RPMI8226 (cell line): ENCODE data around the gene PCGF3.

Source experiments
- DNase-seq: peaks from one replicate; pipeline ENCODE4 v3.0.0-alpha.2; 2015

PCGF3 gene

GRCh38 chr4:785332-786073 is 79.9 kb downstream of the PCGF3 start:
- no peak for DNase-seq

DNA sequence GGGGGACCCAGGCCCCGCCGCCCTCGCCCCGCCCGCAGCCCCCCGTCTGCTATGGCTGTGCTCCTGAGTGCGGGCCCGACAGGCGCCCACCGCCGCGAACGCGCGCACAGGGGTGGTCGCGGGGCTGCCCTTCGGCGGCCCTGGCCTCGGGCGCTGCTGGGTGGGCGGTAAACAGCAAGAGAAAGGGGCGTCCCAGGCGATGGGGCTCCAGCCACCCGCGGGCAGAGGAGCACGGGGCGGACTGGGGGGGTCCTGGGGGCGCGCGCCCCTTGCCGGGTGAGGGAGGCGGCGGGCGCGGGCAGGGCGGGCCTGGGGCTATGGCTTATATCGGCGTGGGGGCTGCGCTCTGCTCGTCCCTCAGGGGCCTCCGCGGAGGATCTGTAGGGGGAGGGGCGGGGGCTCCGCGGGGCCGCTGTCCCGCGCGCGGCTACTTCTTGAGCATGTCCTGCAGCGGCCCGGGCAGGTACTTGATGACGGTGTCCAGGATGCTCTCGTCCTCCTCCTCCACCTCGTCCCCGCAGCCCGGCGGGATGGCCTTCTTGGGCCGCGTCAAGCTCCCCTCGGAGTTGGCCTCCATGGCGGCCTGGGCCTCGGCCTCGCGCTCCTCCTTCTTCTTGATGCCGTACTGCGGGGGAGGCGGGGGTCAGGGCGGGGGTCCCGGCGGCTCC is 80.6 kb downstream of the PCGF3 start:
- DNase-seq = no peak

DNA sequence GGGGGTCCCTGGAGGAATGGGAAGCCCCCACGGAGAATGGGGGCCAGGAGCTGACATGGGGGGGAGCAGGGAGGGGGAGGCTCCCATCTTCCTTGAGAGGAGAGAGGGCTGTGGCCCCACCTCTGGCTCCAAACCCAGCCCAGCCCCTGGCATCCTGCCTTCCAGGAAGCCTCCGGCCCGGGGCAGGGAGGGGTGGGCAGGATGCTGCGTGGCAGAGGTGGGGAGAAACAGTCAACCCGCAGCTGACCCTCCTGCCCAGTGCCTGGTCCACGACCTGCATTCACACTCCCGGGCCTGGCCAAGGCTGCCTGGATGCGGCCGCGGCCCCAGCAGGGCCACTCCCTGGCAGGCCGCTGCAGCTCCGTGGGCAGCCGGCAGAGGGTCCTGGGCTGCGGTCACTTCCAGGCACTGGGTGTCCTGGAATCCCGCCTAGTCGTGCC is 81.2 kb downstream of the PCGF3 start:
- no peak for DNase-seq

DNA sequence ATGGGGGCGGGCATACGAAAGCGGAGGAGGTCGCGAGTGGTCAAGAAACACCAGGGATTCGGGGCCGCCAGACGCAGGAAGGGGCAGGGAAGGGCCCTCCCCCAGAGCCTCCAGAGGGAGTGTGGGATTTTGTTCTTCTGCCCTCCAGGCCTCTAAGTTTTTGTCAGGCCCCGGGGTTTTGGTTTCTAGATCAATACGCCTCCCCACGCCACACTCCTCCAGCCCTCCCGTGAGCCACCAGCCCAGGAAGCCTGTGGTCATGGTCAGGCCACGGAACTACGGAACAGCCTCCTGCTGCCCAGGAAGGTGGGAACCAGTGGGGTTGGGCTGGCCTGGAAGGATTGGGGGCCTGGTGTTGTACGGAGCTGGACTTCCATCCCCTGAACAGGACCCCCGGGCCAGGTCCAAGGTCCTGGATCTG is 81.9 kb downstream of the PCGF3 start:
- DNase-seq = no peak

- no peak for DNase-seq
Measured at GRCh38 chr4:788006-788635, 82.5 kb downstream of the PCGF3 start.

DNA sequence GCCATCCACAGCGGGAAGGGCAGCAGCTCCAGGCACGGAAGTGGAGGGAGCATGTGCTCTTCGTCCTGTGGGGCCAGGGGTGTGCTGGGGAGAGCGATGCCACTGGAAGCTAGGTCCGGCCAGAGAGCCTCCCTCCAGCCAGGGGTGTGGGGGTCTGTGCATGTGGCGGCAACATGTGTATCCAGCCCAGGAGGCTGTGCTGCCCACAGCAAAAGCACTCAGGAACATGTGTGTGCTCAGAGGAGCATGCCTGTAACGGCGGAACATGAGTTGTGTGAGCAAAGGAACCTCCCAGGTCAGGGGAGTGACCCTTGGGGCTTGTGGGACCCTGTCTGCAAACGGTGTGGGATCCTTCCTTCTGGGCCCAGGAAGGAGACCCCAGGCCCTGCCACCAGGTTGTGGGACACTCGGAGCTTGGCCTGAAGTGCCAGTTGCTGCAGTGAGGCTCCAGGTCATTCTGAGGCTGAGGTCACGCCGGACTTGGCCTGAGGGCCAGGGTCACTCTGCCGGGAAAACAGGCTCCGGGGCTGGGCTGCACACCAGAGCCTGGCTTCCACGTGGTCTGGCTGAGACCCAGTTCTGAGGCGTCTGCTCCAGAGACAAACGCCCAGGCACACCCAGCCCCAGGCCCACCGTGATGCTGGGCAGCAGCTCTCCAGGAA is 83.1 kb downstream of the PCGF3 start:
- DNase-seq = no peak

- DNase-seq = no peak
Measured at GRCh38 chr4:789571-790465, 84.2 kb downstream of the PCGF3 start.

DNA sequence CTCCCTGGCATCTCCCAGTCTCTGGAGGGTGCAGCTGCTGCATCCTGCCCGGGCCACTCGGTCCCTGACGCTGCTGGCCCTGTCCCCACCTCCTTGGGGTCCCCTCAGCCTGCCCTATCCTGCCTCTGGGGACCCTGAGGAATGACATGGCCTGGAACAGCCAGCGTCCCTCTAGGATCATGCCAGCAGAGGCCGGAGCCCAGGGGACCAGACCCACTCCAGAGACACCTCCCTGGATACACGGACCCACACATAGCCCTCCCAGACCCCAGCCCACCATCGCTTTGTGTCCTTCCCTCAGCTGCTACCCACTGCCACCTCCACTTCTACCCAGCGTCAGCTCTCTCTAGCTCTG is 84.8 kb downstream of the PCGF3 start:
- no peak for DNase-seq

GRCh38 chr4:791252-791897 is 85.7 kb downstream of the PCGF3 start:
- no peak for DNase-seq

DNA sequence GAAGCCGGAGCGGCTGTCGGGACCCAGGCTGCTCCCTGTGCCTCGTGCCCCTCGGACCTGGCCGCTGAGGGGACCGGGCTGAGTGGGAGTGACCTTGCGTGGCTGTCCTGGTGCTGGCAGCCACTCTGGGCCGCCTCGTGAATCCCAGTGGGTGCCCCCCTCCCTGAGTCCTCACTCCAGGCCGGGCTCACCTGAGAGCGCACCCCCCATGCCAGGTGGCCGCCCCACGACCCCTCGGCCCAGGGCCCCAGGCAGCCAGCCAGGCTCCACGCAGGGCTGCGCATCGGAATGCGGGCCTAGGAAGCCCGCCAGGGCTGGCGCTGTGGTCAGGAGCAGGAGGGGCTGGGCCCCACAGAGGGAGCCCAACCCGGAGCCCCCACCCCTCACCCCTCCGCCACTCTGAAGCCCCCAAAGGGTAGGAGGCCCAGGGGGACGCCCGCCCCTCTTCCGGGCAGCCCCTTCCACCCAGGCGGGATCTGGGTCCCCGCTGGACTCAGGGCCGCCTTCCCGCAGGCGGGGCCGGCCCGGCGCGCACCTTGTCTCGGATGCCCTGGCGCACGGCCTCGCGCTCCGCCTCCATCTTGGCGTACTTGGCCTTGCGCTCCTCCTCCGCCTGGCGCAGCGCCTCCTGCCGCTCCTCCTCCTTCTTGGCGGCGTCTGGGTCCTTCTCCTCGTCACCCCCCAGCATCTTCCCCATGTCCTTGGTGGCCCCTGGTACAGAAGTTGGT is 86.4 kb downstream of the PCGF3 start:
- DNase-seq = peak; percentile 55

DNA sequence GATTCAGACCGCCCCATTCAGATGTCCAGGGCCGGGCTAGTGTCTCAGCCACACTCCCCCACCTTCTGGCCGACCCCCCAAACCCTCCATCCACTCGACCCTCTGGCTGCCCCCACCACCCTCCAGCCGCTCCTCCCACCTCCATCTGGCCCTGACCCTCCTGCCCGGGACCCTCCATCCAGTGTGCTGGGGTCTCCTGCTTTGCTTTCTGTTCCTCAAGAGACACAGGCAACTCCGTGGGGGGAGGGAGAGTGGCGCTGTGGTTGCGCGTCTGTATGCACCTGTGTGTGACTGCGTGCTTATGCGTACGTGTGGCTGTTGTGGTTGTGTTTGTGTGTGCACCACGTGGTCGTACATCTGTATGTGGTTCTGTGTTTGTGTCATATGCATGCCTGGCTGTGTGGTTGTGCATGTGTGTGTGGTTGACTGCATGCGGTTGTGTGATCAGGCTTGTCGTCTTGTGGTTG is 87.0 kb downstream of the PCGF3 start:
- DNase-seq = peak; percentile 35

GRCh38 chr4:793093-793861 is 87.6 kb downstream of the PCGF3 start:
- DNase-seq = no peak

DNA sequence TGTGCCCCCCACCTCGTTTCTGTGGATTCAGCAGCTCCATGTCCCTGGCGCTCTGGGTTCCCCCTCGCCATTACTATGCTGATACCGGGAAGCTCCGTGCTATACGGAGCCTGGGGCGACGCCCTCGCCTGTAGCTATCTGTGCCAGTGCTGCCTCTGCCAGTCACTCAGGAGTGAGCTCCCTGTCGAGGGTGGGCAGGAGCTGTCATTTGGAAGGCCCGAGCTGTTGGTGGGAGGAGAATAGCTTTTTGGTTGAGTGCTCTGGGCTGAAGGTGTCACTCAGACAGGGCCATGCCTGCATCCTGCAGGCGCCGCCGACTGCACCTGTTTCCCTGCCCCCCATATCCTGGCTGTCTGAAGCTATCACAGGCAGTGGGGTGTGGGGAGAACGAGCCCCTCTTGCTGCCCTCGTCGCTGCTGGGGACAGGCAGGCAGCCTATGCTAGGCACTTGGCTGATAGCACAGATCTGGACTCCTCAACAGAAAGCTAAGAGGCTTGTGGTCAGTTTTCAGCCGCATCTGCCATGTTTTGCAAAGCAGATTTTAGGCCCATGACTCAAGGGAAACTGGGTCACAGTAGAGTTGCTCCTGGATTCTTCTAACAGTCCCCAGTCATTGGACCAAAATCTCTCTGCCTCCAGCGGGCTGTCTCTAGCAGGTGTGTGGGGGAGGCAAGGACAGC is 88.4 kb downstream of the PCGF3 start:
- no peak for DNase-seq

GRCh38 chr4:794900-795725 is 89.5 kb downstream of the PCGF3 start:
- no peak for DNase-seq

DNA sequence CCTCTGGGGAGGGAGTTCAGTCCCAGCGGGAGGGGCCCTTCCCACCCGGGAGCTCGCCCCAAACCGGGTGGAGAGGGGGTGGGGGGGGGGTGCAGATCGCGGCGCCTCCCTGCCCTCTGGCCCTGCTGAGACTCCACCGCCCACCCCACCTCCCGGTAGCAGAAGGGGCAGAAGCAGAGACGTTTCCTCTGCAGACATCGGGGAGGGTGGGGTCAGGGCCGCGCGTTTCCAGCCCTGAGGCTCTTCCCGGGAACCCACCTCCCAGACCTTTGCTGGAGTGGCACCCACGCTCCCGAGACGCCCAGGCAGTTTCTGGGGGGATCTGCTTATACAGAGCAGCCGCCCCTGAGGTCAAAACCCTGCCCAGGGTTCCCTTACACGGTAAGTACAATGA is 90.1 kb downstream of the PCGF3 start:
- DNase-seq = no peak

DNA sequence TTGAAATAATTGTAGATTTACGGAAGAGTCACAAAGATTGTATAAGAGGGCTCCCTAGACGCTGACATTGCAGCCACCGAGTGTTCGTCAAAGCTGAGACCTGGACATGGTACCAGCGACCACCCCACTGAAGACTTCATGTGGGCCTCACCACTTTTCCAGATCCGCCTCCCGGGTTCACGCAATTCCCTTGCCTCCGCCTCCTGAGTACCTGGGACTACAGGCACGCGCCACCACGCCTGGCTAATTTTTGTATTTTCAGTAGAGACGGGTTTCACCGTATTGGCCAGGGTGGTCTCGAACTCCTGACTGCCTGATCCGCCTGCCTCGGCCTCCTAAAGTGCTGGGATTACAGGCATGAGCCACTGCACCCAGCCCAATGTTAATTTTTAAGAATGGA is 90.6 kb downstream of the PCGF3 start:
- DNase-seq = no peak

DNA sequence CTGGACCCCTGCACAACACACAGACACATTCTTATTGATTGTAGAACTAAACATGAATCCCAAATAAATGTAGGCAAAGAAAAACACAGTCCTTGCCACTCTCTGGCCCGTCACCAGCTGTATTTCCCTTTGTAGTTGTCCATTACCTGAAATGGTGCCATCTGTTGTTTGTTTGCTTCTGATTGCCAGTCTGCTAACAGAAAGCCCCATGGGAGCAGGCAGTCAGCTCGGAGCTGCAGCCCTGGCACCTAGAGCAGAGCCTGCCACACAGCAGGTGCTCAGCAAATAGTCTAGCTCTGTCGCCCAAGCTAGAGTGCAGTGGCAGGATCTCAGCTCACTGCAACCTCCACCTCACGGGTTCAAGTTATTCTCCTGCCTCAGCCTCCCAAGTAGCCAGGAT is 91.4 kb downstream of the PCGF3 start:
- DNase-seq = no peak

- DNase-seq = no peak
Measured at GRCh38 chr4:801436-802124, 95.9 kb downstream of the PCGF3 start.
